A673 (cell line): ENCODE results near the gene RNASEL. TPM values are rescaled to one million over a fixed set of nuclear protein-coding genes. Genes with fewer than 3 reads are reported as not detected.

Experiments used
- BruUV-seq: library from RNA; stranded (reverse); fragments of 400-500 nt; replicated peaks from 2 replicates; lab custom pipeline; 2021; lab: Mats Ljungman, UMichigan
- CTCF ChIA-PET: fragments of 300-600 bp; sonication (Branson Sonifier 250); formaldehyde crosslinking; loops from one replicate; lab custom pipeline; 2022; ENCODE audit warnings: antibody characterized with exemption; lab: Charles Lee
- POLR2A ChIA-PET: fragments of 300-600 bp; sonication (Branson Sonifier 250); formaldehyde crosslinking; loops from one replicate; lab custom pipeline; 2022; ENCODE audit warnings: antibody characterized with exemption; ENCODE audit not compliant: low non-redundant PET; lab: Charles Lee
- DNase-seq: peaks from one replicate; pipeline ENCODE4 v3.0.0-alpha.2; 2015; ENCODE audit warnings: low spot score
- H3K27ac ChIP-seq: fragments of 200-600 bp; sonication (generic); 2 replicates; pipeline ENCODE4 v1.5.1; 2016; ENCODE audit warnings: mixed run types, low read depth, mild to moderate bottlenecking, mixed read lengths, antibody characterized with exemption, low read length; ENCODE audit not compliant: poor library complexity, severe bottlenecking
- H3K27me3 ChIP-seq: fragments of 200-600 bp; sonication (generic); replicated peaks from 2 replicates; pipeline ENCODE4 v1.6.1; 2017; ENCODE audit warnings: mixed run types, low read depth, mild to moderate bottlenecking, mixed read lengths, antibody characterized with exemption, low read length; ENCODE audit not compliant: insufficient read depth, poor library complexity
- H3K36me3 ChIP-seq: fragments of 200-600 bp; sonication (generic); 2 replicates; pipeline ENCODE4 v1.6.1; 2016; ENCODE audit warnings: mixed run types, mild to moderate bottlenecking, mixed read lengths, antibody characterized with exemption, low read length; ENCODE audit not compliant: insufficient read depth, poor library complexity, severe bottlenecking
- H3K4me1 ChIP-seq: fragments of 200-600 bp; sonication (generic); 2 replicates; pipeline ENCODE4 v1.6.1; 2017; ENCODE audit warnings: mixed run types, mild to moderate bottlenecking, mixed read lengths, antibody characterized with exemption, low read length; ENCODE audit not compliant: insufficient read depth, poor library complexity, severe bottlenecking
- H3K4me3 ChIP-seq: fragments of 200-600 bp; sonication (generic); 2 replicates; pipeline ENCODE4 v1.5.1; 2016; ENCODE audit warnings: low read depth, mixed run types, mild to moderate bottlenecking, mixed read lengths, low read length; ENCODE audit not compliant: poor library complexity, severe bottlenecking
- H3K9me3 ChIP-seq: fragments of 200-600 bp; sonication (generic); 2 replicates; pipeline ENCODE4 v1.6.1; 2016; ENCODE audit warnings: mixed run types, low read depth, mild to moderate bottlenecking, mixed read lengths, antibody characterized with exemption, low read length; ENCODE audit not compliant: poor library complexity, severe bottlenecking
- EZH2 ChIP-seq: fragments of 200-600 bp; sonication (generic); IDR thresholded peaks from 2 replicates; pipeline ENCODE4 v1.6.1; 2017; ENCODE audit warnings: borderline replicate concordance, low read depth, mild to moderate bottlenecking, mixed read lengths, antibody characterized with exemption, low read length; ENCODE audit not compliant: poor library complexity, severe bottlenecking
- intact Hi-C: fragments of 100-400 bp; cut with micrococcal nuclease; formaldehyde crosslinking; loops from one replicate; pipeline ENCODE4 v1.10.0; 2022; ENCODE audit not compliant: unreplicated experiment
- total RNA-seq: library from RNA; stranded (reverse); gene quantifications from 2 replicates; pipeline ENCODE4 v1.2.3, GENCODE V29; 2021
- TF ChIP-seq, protein P1 (sequence below): fragments of 300-800, 200-600 bp; sonication (generic); conservative IDR thresholded peaks from 2 replicates; pipeline ENCODE4 v1.5.1; 2017; ENCODE audit warnings: low read depth, mild to moderate bottlenecking, antibody characterized with exemption, low read length, moderate library complexity, mixed read lengths

Gene RNASEL
- total RNA-seq, 1 experiment from 2014 or later, result 3.2 TPM

DNA sequence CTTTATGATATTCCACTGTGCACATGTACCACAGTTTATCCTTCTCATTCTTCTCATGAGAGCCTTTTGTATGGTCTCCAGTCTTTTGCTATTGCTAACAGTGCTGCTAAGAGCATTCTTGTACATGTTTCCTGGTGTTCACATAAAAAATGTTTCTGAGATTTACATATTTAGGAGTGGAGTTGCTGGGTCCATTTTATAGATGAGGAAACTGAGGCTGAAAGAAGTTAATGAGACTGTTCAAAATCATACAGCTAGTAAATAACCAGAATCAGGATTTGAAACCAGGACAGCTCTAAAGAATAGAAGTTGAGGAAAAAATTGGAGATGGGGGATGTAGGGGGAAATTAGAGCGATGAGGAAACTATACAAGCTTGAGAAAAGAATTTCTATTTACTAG lies 42.9 kb upstream of the RNASEL start:
- Histone ChIP-seq H3K4me1 (peaks cover 15% of the 10 kb centered on the region), H3K27ac (no peak overlapping the region), H3K36me3 (no peaks in the 10 kb centered on the region), H3K9me3 (no peaks in the 10 kb centered on the region), H3K27me3 (no peaks in the 10 kb centered on the region), H3K4me3 (no peak overlapping the region)
- BruUV-seq, result no TSS peak
- intact Hi-C loops, result no loop called here
- ChIA-PET POLR2A (no interaction called here), CTCF (no interaction called here)
- no peak for DNase-seq
- TF ChIP-seq, protein P1, sequence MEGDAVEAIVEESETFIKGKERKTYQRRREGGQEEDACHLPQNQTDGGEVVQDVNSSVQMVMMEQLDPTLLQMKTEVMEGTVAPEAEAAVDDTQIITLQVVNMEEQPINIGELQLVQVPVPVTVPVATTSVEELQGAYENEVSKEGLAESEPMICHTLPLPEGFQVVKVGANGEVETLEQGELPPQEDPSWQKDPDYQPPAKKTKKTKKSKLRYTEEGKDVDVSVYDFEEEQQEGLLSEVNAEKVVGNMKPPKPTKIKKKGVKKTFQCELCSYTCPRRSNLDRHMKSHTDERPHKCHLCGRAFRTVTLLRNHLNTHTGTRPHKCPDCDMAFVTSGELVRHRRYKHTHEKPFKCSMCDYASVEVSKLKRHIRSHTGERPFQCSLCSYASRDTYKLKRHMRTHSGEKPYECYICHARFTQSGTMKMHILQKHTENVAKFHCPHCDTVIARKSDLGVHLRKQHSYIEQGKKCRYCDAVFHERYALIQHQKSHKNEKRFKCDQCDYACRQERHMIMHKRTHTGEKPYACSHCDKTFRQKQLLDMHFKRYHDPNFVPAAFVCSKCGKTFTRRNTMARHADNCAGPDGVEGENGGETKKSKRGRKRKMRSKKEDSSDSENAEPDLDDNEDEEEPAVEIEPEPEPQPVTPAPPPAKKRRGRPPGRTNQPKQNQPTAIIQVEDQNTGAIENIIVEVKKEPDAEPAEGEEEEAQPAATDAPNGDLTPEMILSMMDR, result no peak
- no peak for TF ChIP-seq EZH2

DNA sequence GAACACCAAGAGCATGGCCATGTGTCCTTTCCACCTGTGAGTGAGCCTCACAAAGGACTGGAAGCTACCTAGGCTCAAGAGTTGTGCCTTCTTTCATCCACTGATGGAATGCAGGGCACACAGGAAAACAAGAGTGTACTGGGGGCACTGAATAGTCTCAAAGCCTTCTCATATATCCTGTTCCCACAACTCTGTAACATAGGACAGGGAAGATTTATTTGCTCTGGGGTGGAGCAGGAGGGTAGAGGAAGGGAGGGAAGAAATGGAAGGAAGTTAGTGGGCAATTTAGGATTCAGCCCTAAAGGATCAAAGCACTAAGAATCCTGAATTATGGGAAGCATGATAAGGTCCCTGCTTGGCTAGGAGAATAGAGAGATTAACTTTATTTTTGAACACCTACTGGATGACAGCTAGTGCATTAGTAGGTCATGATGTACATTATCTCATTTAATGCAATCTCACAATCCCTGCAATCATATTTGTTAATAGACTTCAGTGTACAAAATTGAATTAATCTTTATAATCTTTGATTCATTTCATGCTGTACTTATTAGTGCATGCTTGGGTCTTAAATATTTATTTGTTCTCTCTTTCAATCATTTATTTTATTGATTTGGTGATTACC lies 42.1 kb upstream of the RNASEL start:
- ChIA-PET POLR2A (no interaction called here), CTCF (no interaction called here)
- no peak overlapping the region for H3K4me3 ChIP-seq
- no peak overlapping the region for H3K27ac ChIP-seq
- intact Hi-C loops, result no loop called here
- no peaks in the 10 kb centered on the region for H3K27me3 ChIP-seq
- no peaks in the 10 kb centered on the region for H3K36me3 ChIP-seq
- DNase-seq, result no peak
- peaks cover 15% of the 10 kb centered on the region for H3K4me1 ChIP-seq
- no peaks in the 10 kb centered on the region for H3K9me3 ChIP-seq
- no TSS peak for BruUV-seq
- TF ChIP-seq, protein P1, result no peak
- no peak for TF ChIP-seq EZH2

DNA sequence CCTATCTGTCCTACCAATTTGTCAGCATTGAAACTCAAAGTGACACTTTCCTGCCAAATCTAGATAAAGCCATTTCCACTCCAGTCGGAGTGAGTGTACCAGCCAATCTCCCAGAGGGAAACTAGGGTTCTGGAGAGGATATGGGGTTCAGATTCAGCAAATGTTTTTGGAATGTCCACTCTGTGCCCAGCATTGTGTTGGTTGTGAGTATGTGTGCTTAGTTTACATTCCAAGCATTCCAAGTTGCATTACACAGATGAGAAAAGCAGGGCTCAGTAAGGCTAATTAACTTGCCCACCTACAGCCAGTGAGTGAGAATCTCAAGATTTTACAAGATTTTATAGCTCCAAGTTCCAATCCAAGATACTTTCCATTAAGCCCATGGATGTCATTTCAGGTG lies 41.5 kb upstream of the RNASEL start:
- Histone ChIP-seq H3K9me3 (no peaks in the 10 kb centered on the region), H3K4me3 (no peak overlapping the region), H3K4me1 (peaks cover 15% of the 10 kb centered on the region), H3K27me3 (no peaks in the 10 kb centered on the region), H3K27ac (no peak overlapping the region), H3K36me3 (no peaks in the 10 kb centered on the region)
- DNase-seq, result no peak
- TF ChIP-seq, protein P1, result no peak
- no peak for TF ChIP-seq EZH2
- intact Hi-C loops, result no loop called here
- POLR2A ChIA-PET, result no interaction called here
- BruUV-seq, result no TSS peak
- CTCF ChIA-PET, result no interaction called here
